ENCODE data around the gene ARF6. TPM values are rescaled to one million over a fixed set of nuclear protein-coding genes. Genes with fewer than 3 reads are reported as not detected.
"Not testable (repeated sequence)": the region's sequence is repeated elsewhere in the genome, so short reads cannot be mapped to it uniquely, and the experiment has no call there.

Gene ARF6
- polyA plus RNA-seq, 1 donor from 2014 or later = 222 TPM

DNA sequence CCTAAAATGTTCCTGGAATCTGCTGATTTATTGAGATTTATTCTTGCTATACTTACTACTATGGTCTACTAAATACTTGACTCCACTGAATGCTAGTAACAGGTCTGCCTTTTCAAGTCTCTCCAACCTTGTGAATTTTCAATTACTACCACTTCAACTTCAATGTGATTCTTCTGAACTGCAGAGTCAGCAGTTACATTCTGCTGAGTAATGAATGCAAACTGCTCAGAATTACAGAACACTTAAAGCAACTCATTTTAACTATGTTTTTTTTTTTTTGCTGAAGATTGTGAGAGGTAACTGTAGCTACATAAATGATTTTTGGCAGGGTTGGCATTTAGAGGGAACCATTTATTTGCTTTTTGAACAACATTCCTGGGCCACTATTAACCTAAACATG lies 41.8 kb downstream of the ARF6 start:
- Mint-ChIP-seq H3K27ac (peak overlapping the region in 1 of 3 donors; percentile 24), H3K4me1 (peaks cover 22 to 31% (median 25%) of the 10 kb centered on the region in 3 donors), H3K27me3 (no peaks in the 10 kb centered on the region), H3K4me3 (no peak overlapping the region), H3K36me3 (peaks cover 2% of the 10 kb centered on the region), H3K9me3 (peaks cover 0 to 7% (median 2%) of the 10 kb centered on the region in 3 donors)

DNA sequence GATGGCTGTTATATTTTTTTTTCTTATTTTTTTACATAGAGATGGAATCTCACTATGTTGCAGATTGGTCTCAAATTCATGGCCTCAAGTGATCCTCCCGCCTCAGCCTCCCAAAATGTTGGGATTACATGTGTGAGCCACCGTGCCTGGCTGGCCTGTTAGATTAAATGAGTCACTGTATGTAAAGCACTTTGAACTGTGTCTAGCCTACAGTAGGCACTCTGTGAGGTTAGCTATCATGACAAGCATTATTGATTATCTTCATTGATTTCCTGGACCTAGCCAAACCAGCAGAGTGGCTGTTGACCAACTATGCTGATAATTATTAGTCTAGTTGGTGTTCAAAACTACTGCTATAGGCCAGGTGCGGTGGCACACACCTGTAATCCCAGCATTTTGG lies 42.6 kb downstream of the ARF6 start:
- H3K36me3 Mint-ChIP-seq = peaks cover 2% of the 10 kb centered on the region
- H3K27me3 Mint-ChIP-seq = no peaks in the 10 kb centered on the region
- H3K9me3 Mint-ChIP-seq = peaks cover 0 to 7% (median 2%) of the 10 kb centered on the region in 3 donors
- H3K27ac Mint-ChIP-seq = no peak overlapping the region
- H3K4me1 Mint-ChIP-seq = peaks cover 24 to 31% (median 25%) of the 10 kb centered on the region in 3 donors
- H3K4me3 Mint-ChIP-seq = no peak overlapping the region

DNA sequence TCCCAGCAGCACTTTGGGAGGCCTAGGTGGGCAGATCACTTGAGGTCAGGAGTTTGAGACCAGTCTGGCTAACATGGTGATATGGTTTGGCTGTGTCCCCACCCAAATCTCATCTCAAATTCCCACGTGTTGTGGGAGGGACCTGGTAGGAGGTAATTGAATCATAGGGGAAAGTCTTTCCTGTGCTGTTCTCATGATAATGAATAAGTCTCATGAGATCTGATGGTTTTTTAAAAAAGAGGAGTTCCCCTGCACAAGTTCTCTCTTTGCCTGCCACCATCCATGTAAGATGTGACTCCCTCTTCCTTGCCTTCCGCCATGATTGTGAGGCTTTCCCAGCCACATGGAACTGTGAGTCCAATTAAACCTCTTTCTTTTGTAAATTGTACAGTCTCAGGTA lies 43.4 kb downstream of the ARF6 start:
- Mint-ChIP-seq H3K4me1 (peaks cover 25 to 30% (median 26%) of the 10 kb centered on the region in 3 donors), H3K27ac (peak overlapping the region in 1 of 3 donors; percentile 7)
- H3K9me3 Mint-ChIP-seq, H3K27me3 Mint-ChIP-seq, H3K36me3 Mint-ChIP-seq, H3K4me3 Mint-ChIP-seq: not testable (repeated sequence)

DNA sequence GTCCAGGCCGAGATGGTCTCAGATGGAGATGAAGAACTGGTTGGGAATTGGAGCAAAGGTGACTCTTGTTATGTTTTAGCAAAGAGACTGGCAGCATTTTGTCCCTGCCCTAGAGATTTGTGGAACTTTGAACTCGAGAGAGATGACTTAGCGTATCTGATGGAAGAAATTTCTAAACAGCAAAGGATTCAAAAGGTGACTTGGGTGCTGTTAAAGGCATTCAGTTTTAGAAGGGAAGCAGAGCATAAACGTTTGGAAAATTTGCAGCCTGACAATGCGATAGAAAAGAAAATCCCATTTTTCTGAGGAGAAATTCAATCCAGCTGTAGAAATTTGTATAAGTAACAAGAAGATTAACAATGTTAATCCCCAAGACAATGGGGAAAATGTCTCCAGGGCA lies 44.0 kb downstream of the ARF6 start:
- not testable (repeated sequence) for H3K4me3 Mint-ChIP-seq, H3K27ac Mint-ChIP-seq, H3K36me3 Mint-ChIP-seq, H3K9me3 Mint-ChIP-seq, H3K27me3 Mint-ChIP-seq
- H3K4me1 Mint-ChIP-seq = peaks cover 21 to 32% (median 23%) of the 10 kb centered on the region in 3 donors

DNA sequence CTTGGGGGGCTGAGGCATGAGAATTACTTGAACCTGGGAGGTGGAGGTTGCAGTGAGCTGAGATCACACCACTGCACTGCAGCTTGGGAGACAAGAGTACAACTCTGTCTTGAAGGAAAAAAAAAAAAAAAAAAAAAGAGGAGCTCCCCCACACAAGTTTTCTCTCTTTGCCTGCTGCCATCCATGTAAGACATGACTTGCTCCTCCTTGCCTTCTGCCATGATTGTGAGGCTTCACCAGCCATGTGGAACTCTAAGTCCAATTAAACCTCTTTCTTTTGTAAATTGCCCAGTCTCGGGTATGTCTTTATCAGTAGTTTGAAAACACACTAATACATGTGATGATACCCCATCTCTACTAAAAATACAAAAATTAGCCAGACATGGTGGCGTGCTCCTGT lies 46.3 kb downstream of the ARF6 start:
- peak overlapping the region in 2 of 3 donors; percentile 67 to 94 for H3K27ac Mint-ChIP-seq
- peaks cover 25 to 34% (median 33%) of the 10 kb centered on the region in 3 donors for H3K4me1 Mint-ChIP-seq
- H3K27me3 Mint-ChIP-seq, H3K36me3 Mint-ChIP-seq: not testable (repeated sequence)
- peaks cover 0 to 14% (median 2%) of the 10 kb centered on the region in 3 donors for H3K9me3 Mint-ChIP-seq
- H3K4me3 Mint-ChIP-seq = peak overlapping the region in 1 of 4 donors; percentile 87

DNA sequence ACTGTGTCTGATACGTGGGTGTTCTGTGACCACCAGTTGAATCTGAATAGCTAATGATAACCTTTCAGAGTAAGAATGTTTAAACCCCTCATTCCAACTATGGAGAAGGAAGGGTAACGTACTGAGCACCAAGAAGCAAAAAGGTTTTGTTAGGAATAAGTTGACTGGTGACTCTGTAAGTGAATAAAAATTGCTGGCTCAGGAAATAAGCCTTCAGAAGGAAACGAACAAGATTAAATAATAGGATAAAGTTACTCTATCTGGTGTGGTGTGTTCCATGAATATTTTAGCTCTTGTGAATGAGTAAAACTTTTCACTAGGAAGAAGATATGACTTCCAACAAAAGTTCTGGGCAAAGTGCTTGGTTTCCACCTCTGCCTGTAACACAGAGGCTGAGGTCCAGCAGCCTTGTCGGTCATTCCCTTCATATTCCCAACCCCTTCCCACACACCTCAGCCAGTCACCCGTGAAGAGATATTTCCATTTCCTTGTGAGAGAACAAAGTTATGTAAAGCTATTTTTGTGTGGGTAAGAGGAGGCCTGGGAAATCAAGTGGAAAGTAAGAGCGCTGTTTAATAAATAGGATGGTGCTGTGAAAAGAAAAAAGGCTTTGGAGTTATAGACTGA lies 47.1 kb downstream of the ARF6 start:
- Mint-ChIP-seq H3K9me3 (peaks cover 0 to 14% (median 2%) of the 10 kb centered on the region in 3 donors), H3K36me3 (peaks cover 2% of the 10 kb centered on the region), H3K27ac (peak overlapping the region; percentile 61 to 94 (median 88)), H3K27me3 (no peaks in the 10 kb centered on the region), H3K4me3 (peak overlapping the region in 2 of 4 donors; percentile 35 to 72), H3K4me1 (peaks cover 22 to 34% (median 28%) of the 10 kb centered on the region in 3 donors)

DNA sequence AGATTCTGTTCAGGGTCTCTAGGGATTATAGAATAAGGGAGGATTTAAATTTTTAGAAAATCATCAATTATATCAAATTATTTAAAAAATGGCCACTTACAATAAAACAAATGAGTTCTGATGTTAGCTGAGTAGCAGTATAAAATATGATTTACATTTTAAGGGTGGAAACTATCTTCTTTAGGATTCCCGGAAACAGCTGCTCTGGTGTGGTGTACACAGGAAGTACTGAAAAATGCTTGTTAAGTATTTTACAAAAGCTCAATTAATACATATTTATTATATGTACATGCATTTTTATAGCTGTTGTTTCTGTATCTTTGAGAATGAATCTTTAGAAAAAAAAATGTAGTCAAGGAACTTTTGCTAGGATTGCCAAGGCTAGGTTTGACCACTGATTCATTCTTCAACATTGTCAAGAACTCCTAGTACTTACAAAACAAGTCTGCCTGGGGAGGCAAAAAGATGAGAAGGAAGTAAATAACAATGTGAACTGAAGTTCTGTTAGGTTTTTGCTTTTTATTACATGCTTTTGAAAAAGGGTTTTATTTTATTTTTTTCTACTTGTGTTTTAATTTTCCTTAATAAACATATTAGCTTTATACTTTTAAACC lies 48.0 kb downstream of the ARF6 start:
- H3K36me3 Mint-ChIP-seq = peaks cover 2% of the 10 kb centered on the region

DNA sequence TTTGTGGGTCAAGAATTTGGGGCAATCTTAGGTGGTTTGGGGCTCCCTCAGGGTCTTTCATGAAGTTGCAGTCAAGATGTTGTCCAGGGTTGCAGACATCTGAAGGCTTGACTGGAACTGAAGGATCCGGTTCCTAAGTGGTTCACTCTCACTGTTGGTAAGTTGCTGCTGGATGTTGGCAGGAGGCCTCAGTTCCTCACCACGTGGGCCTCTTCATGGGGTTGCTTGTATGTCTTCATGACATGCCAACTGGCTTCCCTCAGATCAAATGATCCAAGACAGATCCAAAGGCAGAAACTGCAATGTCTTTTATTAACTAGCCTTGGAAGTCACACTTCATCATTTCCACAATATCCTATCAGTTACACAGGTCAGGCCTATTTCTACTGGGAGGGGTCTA lies 49.2 kb downstream of the ARF6 start:
- H3K4me1 Mint-ChIP-seq = peaks cover 34 to 47% (median 44%) of the 10 kb centered on the region in 3 donors
- no peak overlapping the region for H3K4me3 Mint-ChIP-seq
- H3K27me3 Mint-ChIP-seq = no peaks in the 10 kb centered on the region
- H3K27ac Mint-ChIP-seq = no peak overlapping the region
- peaks cover 2% of the 10 kb centered on the region for H3K36me3 Mint-ChIP-seq
- H3K9me3 Mint-ChIP-seq = peaks cover 0 to 7% (median 2%) of the 10 kb centered on the region in 3 donors

More for the DNA sequence above, 48.0 kb downstream of the ARF6 start:
- Mint-ChIP-seq H3K9me3 (peaks cover 0 to 14% (median 2%) of the 10 kb centered on the region in 3 donors), H3K27me3 (no peaks in the 10 kb centered on the region), H3K4me1 (peaks cover 28 to 43% (median 34%) of the 10 kb centered on the region in 3 donors), H3K4me3 (peak overlapping the region in 2 of 4 donors; percentile 45 to 67), H3K27ac (peak overlapping the region in 1 of 3 donors; percentile 61)

DNA sequence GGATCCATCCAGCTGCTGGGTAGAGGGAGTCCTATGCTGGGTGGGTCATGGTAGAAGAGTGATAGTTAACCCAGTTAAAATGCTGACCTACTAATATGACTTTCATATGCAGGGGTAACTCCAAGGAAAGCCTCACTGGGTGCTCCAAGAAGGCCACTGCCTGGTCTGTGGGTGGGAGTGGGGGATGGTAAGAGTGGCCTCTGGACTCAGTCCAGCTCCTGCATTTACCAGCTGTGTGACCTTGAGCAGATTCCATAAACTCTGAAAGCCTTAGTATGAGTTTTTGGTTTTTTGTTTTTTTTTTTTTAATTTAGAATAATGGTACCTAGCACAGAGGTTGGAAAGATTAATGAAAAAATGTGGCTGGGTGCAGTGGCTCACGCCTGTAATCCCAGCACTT lies 51.6 kb downstream of the ARF6 start:
- Mint-ChIP-seq H3K27ac (no peak overlapping the region), H3K4me3 (peak overlapping the region in 1 of 4 donors; percentile 59), H3K27me3 (no peaks in the 10 kb centered on the region), H3K4me1 (peaks cover 32 to 50% (median 44%) of the 10 kb centered on the region in 3 donors), H3K9me3 (peaks cover 0 to 7% (median 0%) of the 10 kb centered on the region in 3 donors), H3K36me3 (peaks cover 4% of the 10 kb centered on the region)

DNA sequence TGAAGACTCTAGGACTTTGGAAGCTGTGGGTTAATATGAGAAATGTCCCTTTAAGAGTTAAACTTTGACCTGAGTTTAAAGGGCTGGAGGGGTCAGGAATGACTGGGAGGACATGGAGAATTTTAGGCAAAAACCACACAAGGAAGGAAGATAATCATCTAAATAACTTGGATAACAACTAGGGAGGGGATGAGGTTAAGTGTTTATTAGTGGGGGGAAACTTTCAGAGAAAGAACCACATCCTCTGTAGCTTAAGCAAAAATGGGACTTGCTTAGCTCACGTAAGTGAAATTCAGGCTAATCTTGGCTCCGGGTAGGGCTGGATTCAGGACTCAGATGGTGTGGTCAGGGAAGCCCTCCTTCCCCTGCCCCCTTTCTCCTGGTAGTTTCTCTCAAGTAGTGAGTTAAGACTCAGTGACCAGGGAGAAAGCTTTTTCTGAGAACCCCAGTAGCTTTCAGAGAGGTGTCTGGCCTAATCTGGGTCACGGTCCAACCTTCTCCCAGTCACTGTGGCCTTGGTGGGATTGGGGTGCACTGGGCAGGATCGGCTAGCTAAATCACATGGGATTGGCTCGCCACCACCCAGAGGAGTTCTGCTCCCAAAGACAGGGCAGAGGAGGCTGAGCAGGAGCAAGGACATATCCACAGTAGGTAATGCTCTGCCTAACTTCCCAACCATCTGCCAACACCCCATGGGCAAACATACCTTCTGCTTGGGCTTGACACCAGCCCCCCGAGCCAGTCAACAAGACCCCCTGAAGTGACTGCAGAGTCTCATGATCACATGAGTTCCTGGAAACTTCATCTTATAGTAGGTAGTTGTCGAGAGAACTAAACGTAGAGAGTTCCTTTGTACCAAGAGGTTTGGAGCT lies 52.8 kb downstream of the ARF6 start:
- peaks cover 0 to 7% (median 0%) of the 10 kb centered on the region in 3 donors for H3K9me3 Mint-ChIP-seq
- no peaks in the 10 kb centered on the region for H3K27me3 Mint-ChIP-seq
- H3K4me3 Mint-ChIP-seq = peak overlapping the region in 1 of 4 donors; percentile 28
- H3K36me3 Mint-ChIP-seq = peaks cover 4% of the 10 kb centered on the region
- peak overlapping the region in 1 of 3 donors; percentile 68 for H3K27ac Mint-ChIP-seq
- H3K4me1 Mint-ChIP-seq = peaks cover 24 to 46% (median 39%) of the 10 kb centered on the region in 3 donors

Other genes with a start within 250 kb of the ARF6 start
- gene POLE2, start 204.9 kb upstream of the ARF6 start, polyA plus RNA-seq = not detected
- gene KLHDC1, start 200.0 kb upstream of the ARF6 start, polyA plus RNA-seq = 2.6 TPM
- gene KLHDC2, start 124.9 kb upstream of the ARF6 start, polyA plus RNA-seq = 48.1 TPM
- gene NEMF, start 40.3 kb upstream of the ARF6 start, polyA plus RNA-seq = 55.9 TPM
- 14.0 TPM for gene VCPKMT, start 223.5 kb downstream of the ARF6 start, polyA plus RNA-seq

Measured in IgD-negative memory B cell (primary cell).